Spleen (tissue), 11 donors: Measurements from ENCODE around the gene PLA2G4A. TPM values are rescaled to one million over a fixed set of nuclear protein-coding genes. Genes with fewer than 3 reads are reported as not detected.

ENCODE experiments used
- DNase-seq: peaks from one replicate; pipeline ENCODE4 v3.0.0-alpha.2; 2020
- H3K27ac ChIP-seq, 8 donors: fragments of 200-600 bp; sonication (generic) in 7 of 8; 1 replicate in 4 of 8; 2 replicates in 4 of 8; pipeline versions ENCODE4 v1.5.0 to v1.8.0; 2016 to 2021; ENCODE audit warnings: inconsistent platforms in 4 of 8, mild to moderate bottlenecking in 4 of 8, moderate library complexity in 1 of 8
- H3K27me3 ChIP-seq, 7 donors: fragments of 200-600 bp; sonication (generic) in 6 of 7; replicated peaks in 1 of 7; 1 replicate in 4 of 7; 2 replicates in 3 of 7; pipeline versions ENCODE4 v1.5.0 to v1.8.0; 2016 to 2021; ENCODE audit warnings: inconsistent platforms in 3 of 7, mild to moderate bottlenecking in 1 of 7
- H3K36me3 ChIP-seq, 6 donors: fragments of 200-600 bp; sonication (generic) in 5 of 6; 1 replicate in 4 of 6; 2 replicates in 2 of 6; pipeline versions ENCODE4 v1.5.0 to v1.8.0; 2016 to 2021; ENCODE audit warnings: inconsistent platforms in 2 of 6
- H3K4me1 ChIP-seq, 6 donors: fragments of 200-600 bp; sonication (generic) in 5 of 6; 1 replicate in 3 of 6; 2 replicates in 3 of 6; pipeline versions ENCODE4 v1.5.0 to v1.8.0; 2016 to 2021; ENCODE audit warnings: inconsistent platforms in 3 of 6
- H3K4me3 ChIP-seq, 8 donors: fragments of 200-600 bp; sonication (generic) in 7 of 8; 1 replicate in 4 of 8; 2 replicates in 4 of 8; pipeline versions ENCODE4 v1.5.0 to v1.8.0; 2016 to 2021; ENCODE audit warnings: inconsistent platforms in 4 of 8, mild to moderate bottlenecking in 4 of 8, moderate library complexity in 2 of 8
- H3K9me3 ChIP-seq, 8 donors: fragments of 200-600 bp; sonication (generic) in 7 of 8; 1 replicate in 4 of 8; 2 replicates in 4 of 8; pipeline versions ENCODE4 v1.5.0 to v1.8.0; 2016 to 2021; ENCODE audit warnings: inconsistent platforms in 4 of 8
- POLR2A ChIP-seq, 3 donors: fragments of 450-650 bp; IDR thresholded peaks; one replicate each; pipeline ENCODE4 v1.5.1; 2017; ENCODE audit warnings: antibody characterized with exemption in 3 of 3, mild to moderate bottlenecking in 1 of 3
- POLR2AphosphoS5 ChIP-seq, 3 donors: sonication (generic); formaldehyde crosslinking; IDR thresholded peaks; one replicate each; pipeline ENCODE4 v1.5.1; 2017; ENCODE audit warnings: antibody characterized with exemption in 3 of 3
- whole genome bisulfite sequencing, 5 donors: extraction: QIAGEN DNeasy Blood & Tissue Kit in 3 of 5; methylation state at CpG; one replicate each; pipeline versions ENCODE4 v1.1.5 to v1.1.7; 2013 to 2018; 5-methylcytosine and 5-hydroxymethylcytosine counted together
- intact Hi-C: fragments of 100-400 bp; cut with DNase I; formaldehyde crosslinking; loops from one replicate; pipeline ENCODE4 v1.15.0; 2023; ENCODE audit warnings: low total_unique reads
- polyA plus RNA-seq, 3 donors: library from polyadenylated mRNA; stranded (reverse); fragments of 200-250 nt; gene quantifications; one replicate each; pipeline ENCODE4 v1.2.1, GENCODE V29; 2013
- total RNA-seq, 7 donors: library from RNA; depleted of rRNA in 3 of 7; stranded (reverse); fragments of >200 nt in 3 of 7; fragmentation: NEBNext Ultra II Directional in 4 of 7; extraction: Animal tissue kit (Norgen Biotek cat#: 25700) in 4 of 7; gene quantifications; one replicate each; pipeline versions ENCODE4 v1.1.0 to v1.2.1, GENCODE V29; 2016 to 2021
- TF ChIP-seq, protein P1 (sequence below), 11 experiments: fragments of 200-600 bp in 7 of 11; fragments of 450-650 bp in 4 of 11; sonication (generic) in 4 of 11; IDR thresholded peaks in 8 of 11; conservative IDR thresholded peaks in 3 of 11; 1 replicate in 7 of 11; 2 replicates in 4 of 11; pipeline versions ENCODE4 v1.4.0 to v1.8.0; 2016 to 2021; ENCODE audit warnings: antibody characterized with exemption in 11 of 11, inconsistent platforms in 4 of 11, mild to moderate bottlenecking in 1 of 11
- donor health status: healthy with polysubstance abuse.
- donor health status: DM: no; HTN: no; CAD: no; lungs with moderate emphysema.
- donor health status: DM: no; HTN: no; CAD: no.
- donor health status: Bipolar disorder and iron deficiency.
- donor health status: healthy.
- donor health status: DM: no; HTN: no; CAD: no.
- donor health status: DM: yes; HTN: yes; CAD: no.

PLA2G4A gene
- total and polyA plus RNA-seq, 10 donors: 1.2 to 11.6 (median 7.2) TPM

DNA sequence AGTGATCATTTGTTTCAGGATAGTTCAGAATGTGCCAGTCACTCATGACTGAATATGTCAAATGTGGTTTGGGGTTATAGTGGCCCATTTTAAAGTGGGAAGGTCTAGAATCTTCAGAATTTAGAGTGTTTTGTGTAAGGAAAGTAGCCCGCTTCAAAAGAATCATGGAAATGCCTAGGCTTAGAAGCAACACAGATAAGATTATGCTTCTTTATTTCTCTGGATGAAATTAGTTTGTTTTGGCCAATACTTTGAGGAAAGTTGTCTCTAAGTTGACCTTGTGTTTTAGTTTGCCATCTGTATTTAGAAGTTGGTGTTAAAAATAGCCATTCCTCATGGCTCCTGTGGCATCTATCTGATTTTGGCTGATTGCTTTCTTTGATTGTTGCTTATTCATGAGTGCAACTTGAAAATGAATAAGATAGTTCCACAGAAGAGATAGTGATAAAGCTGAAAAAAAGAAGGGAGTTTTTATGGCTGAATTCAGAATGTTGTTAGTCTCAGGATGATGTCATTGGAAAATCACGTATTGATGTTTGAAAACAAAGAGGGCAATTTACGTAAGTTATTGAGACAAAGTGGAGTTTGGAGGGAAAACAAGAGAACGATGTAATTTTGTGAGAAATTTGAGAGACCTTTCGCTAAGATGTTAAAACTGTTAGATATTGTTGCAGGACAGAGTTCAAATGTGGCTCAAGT is 71.9 kb downstream of the PLA2G4A start:
- H3K27me3 ChIP-seq: no peaks in the 10 kb centered on the region
- H3K9me3 ChIP-seq: no peaks in the 10 kb centered on the region
- intact Hi-C loops: no loop called here
- 80 to 88% (median 85%) methylated on average over 5 of the region's 5 CpGs for WGBS, 5 donors
- H3K4me1 ChIP-seq: peaks cover 0 to 12% (median 0%) of the 10 kb centered on the region in 6 donors
- no peak overlapping the region for H3K4me3 ChIP-seq
- DNase-seq: no peak
- no peaks in the 10 kb centered on the region for H3K36me3 ChIP-seq
- H3K27ac ChIP-seq: no peak overlapping the region
- TF ChIP-seq POLR2A (IDR thresholded peaks at IDR 0.05) (no peak), POLR2AphosphoS5 (IDR thresholded peaks at IDR 0.05) (no peak)
- TF ChIP-seq, protein P1, sequence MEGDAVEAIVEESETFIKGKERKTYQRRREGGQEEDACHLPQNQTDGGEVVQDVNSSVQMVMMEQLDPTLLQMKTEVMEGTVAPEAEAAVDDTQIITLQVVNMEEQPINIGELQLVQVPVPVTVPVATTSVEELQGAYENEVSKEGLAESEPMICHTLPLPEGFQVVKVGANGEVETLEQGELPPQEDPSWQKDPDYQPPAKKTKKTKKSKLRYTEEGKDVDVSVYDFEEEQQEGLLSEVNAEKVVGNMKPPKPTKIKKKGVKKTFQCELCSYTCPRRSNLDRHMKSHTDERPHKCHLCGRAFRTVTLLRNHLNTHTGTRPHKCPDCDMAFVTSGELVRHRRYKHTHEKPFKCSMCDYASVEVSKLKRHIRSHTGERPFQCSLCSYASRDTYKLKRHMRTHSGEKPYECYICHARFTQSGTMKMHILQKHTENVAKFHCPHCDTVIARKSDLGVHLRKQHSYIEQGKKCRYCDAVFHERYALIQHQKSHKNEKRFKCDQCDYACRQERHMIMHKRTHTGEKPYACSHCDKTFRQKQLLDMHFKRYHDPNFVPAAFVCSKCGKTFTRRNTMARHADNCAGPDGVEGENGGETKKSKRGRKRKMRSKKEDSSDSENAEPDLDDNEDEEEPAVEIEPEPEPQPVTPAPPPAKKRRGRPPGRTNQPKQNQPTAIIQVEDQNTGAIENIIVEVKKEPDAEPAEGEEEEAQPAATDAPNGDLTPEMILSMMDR (IDR thresholded peaks at IDR 0.05 in 8 of 11, conservative IDR thresholded peaks at IDR 0.05 in 3 of 11): no peak

DNA sequence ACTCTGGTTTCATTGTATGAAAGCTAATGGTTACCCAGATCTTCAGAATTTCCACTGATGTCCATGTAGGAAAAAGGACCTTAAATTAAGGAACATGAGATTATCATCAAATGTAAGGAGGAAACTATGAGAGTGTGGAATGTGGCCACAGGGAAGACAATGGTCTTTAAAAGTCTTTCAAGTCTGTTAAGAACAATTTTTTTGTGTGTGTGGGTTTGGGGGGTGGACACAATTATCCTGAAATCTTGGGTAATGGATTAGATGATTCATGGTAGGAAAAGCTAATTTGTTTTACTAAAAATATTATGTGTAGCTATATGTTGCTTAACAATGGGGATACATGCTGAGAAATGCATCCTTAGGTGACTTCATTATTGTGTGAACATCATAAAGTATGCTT is 72.9 kb downstream of the PLA2G4A start:
- TF ChIP-seq POLR2AphosphoS5 (IDR thresholded peaks at IDR 0.05) (no peak), POLR2A (IDR thresholded peaks at IDR 0.05) (no peak)
- TF ChIP-seq, protein P1 (IDR thresholded peaks at IDR 0.05 in 8 of 11, conservative IDR thresholded peaks at IDR 0.05 in 3 of 11): no peak
- no peak for DNase-seq
- H3K9me3 ChIP-seq: no peaks in the 10 kb centered on the region
- no peak overlapping the region for H3K4me3 ChIP-seq
- no peaks in the 10 kb centered on the region for H3K36me3 ChIP-seq
- peaks cover 0 to 12% (median 0%) of the 10 kb centered on the region in 6 donors for H3K4me1 ChIP-seq
- H3K27me3 ChIP-seq: no peaks in the 10 kb centered on the region
- no peak overlapping the region for H3K27ac ChIP-seq
- intact Hi-C loops: no loop called here

DNA sequence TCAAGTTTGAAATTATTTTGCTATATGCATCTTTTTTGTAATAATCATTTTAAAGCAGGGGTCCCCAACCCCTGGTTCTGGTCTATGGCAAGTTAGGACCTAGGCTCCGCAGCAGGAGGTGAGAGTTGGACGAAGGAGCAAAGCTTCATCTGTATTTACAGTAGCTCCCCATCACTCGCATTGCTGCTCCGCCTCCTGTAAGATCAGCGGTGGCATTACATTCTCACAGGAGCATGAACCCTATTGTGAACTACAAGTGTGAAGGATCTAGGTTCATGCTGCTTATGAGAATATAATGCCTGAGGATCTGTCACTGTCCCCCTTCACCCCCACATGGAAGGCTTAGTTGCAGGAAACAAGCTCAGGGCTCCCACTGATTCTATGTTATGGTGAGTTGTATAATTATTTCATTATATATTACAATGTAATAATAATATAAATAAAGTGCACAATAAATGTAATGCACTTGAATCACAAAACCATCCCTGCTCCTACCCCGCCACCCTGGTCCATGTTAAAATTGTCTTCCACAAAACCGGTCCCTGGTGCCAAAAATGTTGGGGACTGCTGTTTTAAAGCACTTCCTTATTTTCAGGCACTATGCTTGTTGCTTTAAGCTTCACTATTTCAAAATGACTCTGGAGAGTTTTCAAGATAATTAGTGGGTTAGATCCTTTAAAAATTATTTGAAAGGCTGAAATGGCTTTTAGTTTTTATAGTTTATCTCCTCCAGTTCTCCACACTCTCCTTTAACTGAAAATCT is 74.8 kb downstream of the PLA2G4A start:
- H3K27me3 ChIP-seq: no peaks in the 10 kb centered on the region
- 74 to 80% (median 77%) methylated on average over 7 of the region's 7 CpGs for WGBS, 5 donors
- H3K4me1 ChIP-seq: peaks cover 0 to 12% (median 0%) of the 10 kb centered on the region in 6 donors
- intact Hi-C loops: no loop called here
- H3K4me3 ChIP-seq: no peak overlapping the region
- H3K27ac ChIP-seq: no peak overlapping the region
- TF ChIP-seq, protein P1 (IDR thresholded peaks at IDR 0.05 in 8 of 11, conservative IDR thresholded peaks at IDR 0.05 in 3 of 11): no peak
- TF ChIP-seq POLR2A (IDR thresholded peaks at IDR 0.05): no peak
- TF ChIP-seq POLR2AphosphoS5 (IDR thresholded peaks at IDR 0.05): no peak
- no peaks in the 10 kb centered on the region for H3K36me3 ChIP-seq
- H3K9me3 ChIP-seq: no peaks in the 10 kb centered on the region
- no peak for DNase-seq

DNA sequence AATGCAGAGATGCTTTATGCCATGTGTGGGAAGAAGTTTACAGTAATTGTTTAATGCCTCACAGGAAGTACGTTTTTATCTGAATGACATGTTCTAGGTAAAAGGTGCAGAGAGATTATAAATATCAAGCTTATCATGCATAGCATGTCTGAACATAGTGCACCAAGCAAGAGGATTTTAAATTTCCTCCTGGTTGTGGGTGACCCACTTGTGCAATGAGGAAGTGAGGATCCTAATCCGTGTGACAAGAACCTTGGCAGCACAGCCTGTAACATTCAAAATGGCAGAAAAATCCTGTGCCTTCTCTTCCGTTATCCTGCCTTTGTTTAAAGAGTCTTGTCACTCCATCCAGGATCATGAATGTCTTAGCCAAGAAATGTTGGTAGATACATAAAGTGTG is 75.6 kb downstream of the PLA2G4A start:
- Histone ChIP-seq H3K27ac (no peak overlapping the region), H3K27me3 (no peaks in the 10 kb centered on the region), H3K4me3 (no peak overlapping the region), H3K36me3 (no peaks in the 10 kb centered on the region), H3K4me1 (peaks cover 0 to 12% (median 0%) of the 10 kb centered on the region in 6 donors), H3K9me3 (no peaks in the 10 kb centered on the region)
- intact Hi-C loops: no loop called here
- DNase-seq: no peak
- 33 to 52% (median 35%) methylated on average over 3 of the region's 3 CpGs for WGBS, 5 donors
- no peak for TF ChIP-seq POLR2AphosphoS5 (IDR thresholded peaks at IDR 0.05)
- TF ChIP-seq, protein P1 (IDR thresholded peaks at IDR 0.05 in 8 of 11, conservative IDR thresholded peaks at IDR 0.05 in 3 of 11): no peak
- no peak for TF ChIP-seq POLR2A (IDR thresholded peaks at IDR 0.05)
